Activated CD8-positive, alpha-beta T cell treated with anti-CD3 and anti-CD28 coated beads, Interleukin-2, amount 10 ng/mL, durations not matched to agents 7 days and 5 days (primary cell): ENCODE data around the gene NOXA1. TPM values are rescaled to one million over a fixed set of nuclear protein-coding genes. Genes with fewer than 3 reads are reported as not detected.
"Not testable (repeated sequence)": the region's sequence is repeated elsewhere in the genome, so short reads cannot be mapped to it uniquely, and the experiment has no call there.

Experiments
- ATAC-seq: fragments of 150-1000 bp; cut with Tn5 transposase; one replicate; pipeline ENCODE4 v1.10.0; 2021; ENCODE audit warnings: moderate library complexity
- CTCF ChIA-PET: fragments of 350-600 bp; sonication (Branson Sonifier 250); formaldehyde crosslinking; loops from one replicate; lab custom pipeline; 2021; ENCODE audit warnings: antibody characterized with exemption; lab: Charles Lee
- POLR2A ChIA-PET: fragments of 350-600 bp; sonication (Branson Sonifier 250); formaldehyde crosslinking; loops from one replicate; lab custom pipeline; 2021; ENCODE audit warnings: antibody characterized with exemption; lab: Charles Lee
- DNase-seq: peaks from one replicate; pipeline ENCODE4 v3.0.0-alpha.2; 2020
- H3K27ac Mint-ChIP-seq: one replicate; pipeline ENCODE4 v1.8.0; 2021; ENCODE audit warnings: mild to moderate bottlenecking, mixed read lengths
- H3K27me3 Mint-ChIP-seq: one replicate; pipeline ENCODE4 v1.8.0; 2021; ENCODE audit warnings: low read depth, mixed read lengths
- H3K36me3 Mint-ChIP-seq: one replicate; pipeline ENCODE4 v1.8.0; 2021; ENCODE audit warnings: low read depth, mixed read lengths
- H3K4me1 Mint-ChIP-seq: one replicate; pipeline ENCODE4 v1.8.0; 2021; ENCODE audit warnings: low read depth, mixed read lengths
- H3K4me3 Mint-ChIP-seq: one replicate; pipeline ENCODE4 v1.8.0; 2021; ENCODE audit warnings: mild to moderate bottlenecking, mixed read lengths
- H3K9me3 Mint-ChIP-seq: one replicate; pipeline ENCODE4 v1.8.0; 2022; ENCODE audit warnings: mixed read lengths; ENCODE audit not compliant: insufficient read depth
- total RNA-seq, 2 experiments: library from RNA; stranded (reverse); gene quantifications; one replicate each; pipeline ENCODE4 v1.2.3, GENCODE V29; 2021

The NOXA1 gene
- total RNA-seq: under 1 TPM; 0.52 to 0.58 TPM

GRCh38 chr9:137422604-137423513 lies at the start of gene NOXA1, which contains the start of gene EXD3:
TSS of gene NOXA1 (plus strand) at chr9:137423393. CDS start at chr9:137423530, 137 bp downstream.
TSS of gene EXD3 (minus strand) at chr9:137423162. CDS start at chr9:137395357, 27,805 bp downstream.
- POLR2A ChIA-PET: interaction anchor here (0.7 to 1.4 kb wide), 7 partner anchors 10 to 182 kb away, joined by 3 to 7 read pairs (median 4); partner anchors contain the start of genes ARRDC1, NSMF and TUBB4B
- CTCF ChIA-PET: interaction anchor here (0.6 to 2.2 kb wide), 29 partner anchors 9 to 327 kb away, joined by 3 to 14 read pairs (median 4); partner anchors contain the start of genes ENTPD8, MRPL41, NRARP and NSMF
- H3K9me3 Mint-ChIP-seq: no peaks in the 10 kb centered on the region
- ATAC-seq (peak; percentile 93), DNase-seq (peak; percentile 96)
- H3K36me3 Mint-ChIP-seq: peaks cover 2% of the 10 kb centered on the region
- H3K27ac Mint-ChIP-seq: peak within 1 kb of the TSS; percentile 63
- H3K27me3 Mint-ChIP-seq: peaks cover 10% of the 10 kb centered on the region
- H3K4me1 Mint-ChIP-seq: peaks cover 13% of the 10 kb centered on the region
- peak within 1 kb of the TSS; percentile 87 for H3K4me3 Mint-ChIP-seq

GRCh38 chr9:137373611-137373980 lies 49.6 kb upstream of the NOXA1 start:
- DNase-seq: no peak
- H3K4me1 Mint-ChIP-seq: no peaks in the 10 kb centered on the region
- no peak overlapping the region for H3K4me3 Mint-ChIP-seq
- ChIA-PET POLR2A (no interaction called here), CTCF (no interaction called here)
- no peaks in the 10 kb centered on the region for H3K27me3 Mint-ChIP-seq
- ATAC-seq: no peak
- H3K36me3 Mint-ChIP-seq: no peaks in the 10 kb centered on the region
- H3K9me3 Mint-ChIP-seq: no peaks in the 10 kb centered on the region
- H3K27ac Mint-ChIP-seq: no peak overlapping the region

- ChIA-PET POLR2A (no interaction called here), CTCF (no interaction called here)
- no peaks in the 10 kb centered on the region for H3K27me3 Mint-ChIP-seq
- no peak overlapping the region for H3K27ac Mint-ChIP-seq
- no peaks in the 10 kb centered on the region for H3K4me1 Mint-ChIP-seq
- DNase-seq (no peak), ATAC-seq (no peak)
- no peaks in the 10 kb centered on the region for H3K36me3 Mint-ChIP-seq
- no peaks in the 10 kb centered on the region for H3K9me3 Mint-ChIP-seq
- H3K4me3 Mint-ChIP-seq: no peak overlapping the region
Measured at GRCh38 chr9:137374131-137374845, 48.9 kb upstream of the NOXA1 start.

GRCh38 chr9:137375321-137376058 lies 47.7 kb upstream of the NOXA1 start:
- no peak for DNase-seq
- H3K4me3 Mint-ChIP-seq: no peak overlapping the region
- ChIA-PET POLR2A (no interaction called here), CTCF (interaction anchor here (1.1 kb wide), 1 partner anchor 74 kb away, joined by 5 read pairs; the partner anchor contains the start of gene NRARP)
- ATAC-seq: no peak
- no peaks in the 10 kb centered on the region for H3K9me3 Mint-ChIP-seq
- H3K27ac Mint-ChIP-seq: no peak overlapping the region
- no peaks in the 10 kb centered on the region for H3K27me3 Mint-ChIP-seq
- H3K4me1 Mint-ChIP-seq: no peaks in the 10 kb centered on the region
- H3K36me3 Mint-ChIP-seq: no peaks in the 10 kb centered on the region

GRCh38 chr9:137376386-137376785 lies 46.8 kb upstream of the NOXA1 start:
- Mint-ChIP-seq H3K4me3 (no peak overlapping the region), H3K27me3 (no peaks in the 10 kb centered on the region), H3K4me1 (no peaks in the 10 kb centered on the region), H3K27ac (no peak overlapping the region), H3K36me3 (no peaks in the 10 kb centered on the region), H3K9me3 (no peaks in the 10 kb centered on the region)
- no peak for ATAC-seq
- DNase-seq: no peak
- POLR2A ChIA-PET: no interaction called here
- CTCF ChIA-PET: no interaction called here

- H3K4me3 Mint-ChIP-seq: not testable (repeated sequence)
Measured at GRCh38 chr9:137378688-137379410, 44.3 kb upstream of the NOXA1 start.

GRCh38 chr9:137379761-137380161 lies 43.4 kb upstream of the NOXA1 start:
- H3K36me3 Mint-ChIP-seq: no peaks in the 10 kb centered on the region
- H3K4me3 Mint-ChIP-seq: no peak overlapping the region
- H3K27ac Mint-ChIP-seq: no peak overlapping the region
- ChIA-PET CTCF (no interaction called here), POLR2A (no interaction called here)
- no peaks in the 10 kb centered on the region for H3K27me3 Mint-ChIP-seq
- ATAC-seq: no peak
- no peaks in the 10 kb centered on the region for H3K4me1 Mint-ChIP-seq
- no peak for DNase-seq
- no peaks in the 10 kb centered on the region for H3K9me3 Mint-ChIP-seq

More at GRCh38 chr9:137378688-137379410, 44.3 kb upstream of the NOXA1 start:
- DNase-seq, POLR2A ChIA-PET, H3K36me3 Mint-ChIP-seq, H3K9me3 Mint-ChIP-seq, ATAC-seq, H3K27ac Mint-ChIP-seq, H3K4me1 Mint-ChIP-seq, H3K27me3 Mint-ChIP-seq, CTCF ChIA-PET: not testable (repeated sequence)

- Mint-ChIP-seq H3K9me3 (no peaks in the 10 kb centered on the region), H3K4me3 (no peak overlapping the region), H3K36me3 (no peaks in the 10 kb centered on the region), H3K27me3 (no peaks in the 10 kb centered on the region), H3K27ac (no peak overlapping the region), H3K4me1 (no peaks in the 10 kb centered on the region)
- POLR2A ChIA-PET: no interaction called here
- CTCF ChIA-PET: no interaction called here
- no peak for ATAC-seq
- no peak for DNase-seq
Measured at GRCh38 chr9:137380171-137380570, 43.0 kb upstream of the NOXA1 start.

- H3K27ac Mint-ChIP-seq: no peak overlapping the region
- ChIA-PET POLR2A (no interaction called here), CTCF (no interaction called here)
- no peak overlapping the region for H3K4me3 Mint-ChIP-seq
- no peaks in the 10 kb centered on the region for H3K27me3 Mint-ChIP-seq
- no peak for ATAC-seq
- no peaks in the 10 kb centered on the region for H3K9me3 Mint-ChIP-seq
- H3K4me1 Mint-ChIP-seq: no peaks in the 10 kb centered on the region
- H3K36me3 Mint-ChIP-seq: no peaks in the 10 kb centered on the region
- no peak for DNase-seq
Measured at GRCh38 chr9:137380606-137381005, 42.6 kb upstream of the NOXA1 start.

- DNase-seq: no peak
- no peaks in the 10 kb centered on the region for H3K9me3 Mint-ChIP-seq
- H3K27me3 Mint-ChIP-seq: no peaks in the 10 kb centered on the region
- no peak for ATAC-seq
- ChIA-PET POLR2A (no interaction called here), CTCF (no interaction called here)
- H3K4me3 Mint-ChIP-seq: no peak overlapping the region
- H3K27ac Mint-ChIP-seq: no peak overlapping the region
- H3K4me1 Mint-ChIP-seq: peaks cover 4% of the 10 kb centered on the region
- H3K36me3 Mint-ChIP-seq: no peaks in the 10 kb centered on the region
Measured at GRCh38 chr9:137381501-137382443, 41.4 kb upstream of the NOXA1 start.
